HG02642 (cell line): ENCODE results near the gene GPN1.
"Not testable (repeated sequence)": the region's sequence is repeated elsewhere in the genome, so short reads cannot be mapped to it uniquely, and the experiment has no call there.

ENCODE experiments used
- ATAC-seq: cut with Tn5 transposase; IDR thresholded peaks from one replicate; pipeline ENCODE4 v1.9.1; 2021; ENCODE audit warnings: mild to moderate bottlenecking; ENCODE audit not compliant: unreplicated experiment, poor library complexity

Gene GPN1

DNA sequence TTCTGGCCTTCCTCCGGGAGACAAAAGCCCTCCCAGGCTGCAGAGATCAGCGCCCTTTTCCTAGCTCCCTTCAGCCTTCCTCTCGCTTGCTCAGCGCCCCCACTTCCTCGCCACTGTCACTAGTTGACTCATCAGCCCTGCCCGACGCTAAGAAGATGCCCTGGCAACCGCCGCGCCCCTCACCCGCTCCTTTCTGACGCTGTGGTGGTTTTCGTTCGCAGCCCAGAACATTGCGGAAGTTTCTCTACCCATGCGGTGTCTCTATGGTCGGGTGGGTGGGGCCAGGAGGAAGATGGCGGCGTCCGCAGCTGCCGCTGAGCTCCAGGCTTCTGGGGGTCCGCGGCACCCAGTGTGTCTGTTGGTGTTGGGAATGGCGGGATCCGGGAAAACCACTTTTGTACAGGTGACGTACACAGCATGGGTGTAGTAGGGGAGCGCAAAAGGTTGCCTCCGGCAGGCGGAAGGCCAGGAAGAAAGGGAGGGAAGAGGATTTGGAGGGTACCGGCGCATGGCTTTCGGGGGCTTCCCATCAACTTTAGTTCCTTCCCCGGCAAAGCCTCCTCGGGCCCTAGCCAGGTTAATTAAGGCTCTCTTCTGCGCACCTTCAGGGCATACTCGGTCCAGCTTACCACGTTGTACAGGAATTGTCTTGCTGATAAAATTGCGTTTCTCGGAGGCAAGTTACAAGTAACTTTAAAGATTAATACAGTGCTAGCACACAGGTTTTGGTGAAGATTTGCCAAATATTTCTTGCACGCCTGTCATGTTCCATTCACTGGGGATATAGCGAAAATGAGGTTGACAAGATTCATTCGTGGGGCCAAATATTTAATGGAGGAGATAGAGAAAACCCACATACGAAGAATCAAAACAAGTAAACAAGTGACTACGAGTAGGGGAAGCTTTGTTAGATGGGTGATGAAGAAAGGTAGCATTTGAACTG is at the start of gene GPN1, which contains the start of gene CCDC121:
Gene GPN1 (plus strand): TSS at position 284 of the 943 bp plus-strand sequence. CDS start 9 bp downstream, at position 293.
Gene CCDC121 (minus strand): TSS at position 246 of the 943 bp plus-strand sequence. CDS start 1,213 bp downstream, outside the sequence.
- ATAC-seq, result peak; percentile 97

DNA sequence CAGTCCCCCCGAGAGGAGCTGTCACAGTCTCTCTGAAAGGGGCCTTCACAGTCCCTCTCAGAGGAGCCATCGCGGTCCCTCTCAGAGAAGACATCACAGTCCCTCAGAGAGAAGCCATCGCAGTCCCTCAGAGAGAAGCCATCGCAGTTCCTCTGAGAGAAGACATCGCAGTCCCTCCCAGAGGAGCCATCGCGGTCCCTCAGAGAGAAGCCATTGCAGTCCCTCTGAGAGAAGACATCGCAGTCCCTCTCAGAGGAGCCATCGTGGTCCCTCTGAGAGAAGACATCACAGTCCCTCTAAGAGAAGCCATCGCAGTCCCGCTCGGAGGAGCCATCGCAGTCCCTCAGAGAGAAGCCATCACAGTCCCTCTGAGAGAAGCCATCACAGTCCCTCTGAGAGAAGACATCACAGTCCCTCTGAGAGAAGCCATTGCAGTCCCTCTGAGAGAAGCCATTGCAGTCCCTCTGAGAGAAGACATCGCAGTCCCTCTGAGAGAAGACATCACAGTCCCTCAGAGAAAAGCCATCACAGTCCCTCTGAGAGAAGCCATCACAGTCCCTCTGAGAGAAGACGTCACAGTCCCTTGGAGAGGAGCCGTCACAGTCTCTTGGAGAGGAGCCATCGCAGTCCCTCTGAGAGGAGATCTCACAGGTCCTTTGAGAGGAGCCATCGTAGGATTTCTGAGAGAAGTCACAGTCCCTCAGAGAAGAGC is 47.3 kb upstream of the GPN1 start:
- ATAC-seq, result no peak

DNA sequence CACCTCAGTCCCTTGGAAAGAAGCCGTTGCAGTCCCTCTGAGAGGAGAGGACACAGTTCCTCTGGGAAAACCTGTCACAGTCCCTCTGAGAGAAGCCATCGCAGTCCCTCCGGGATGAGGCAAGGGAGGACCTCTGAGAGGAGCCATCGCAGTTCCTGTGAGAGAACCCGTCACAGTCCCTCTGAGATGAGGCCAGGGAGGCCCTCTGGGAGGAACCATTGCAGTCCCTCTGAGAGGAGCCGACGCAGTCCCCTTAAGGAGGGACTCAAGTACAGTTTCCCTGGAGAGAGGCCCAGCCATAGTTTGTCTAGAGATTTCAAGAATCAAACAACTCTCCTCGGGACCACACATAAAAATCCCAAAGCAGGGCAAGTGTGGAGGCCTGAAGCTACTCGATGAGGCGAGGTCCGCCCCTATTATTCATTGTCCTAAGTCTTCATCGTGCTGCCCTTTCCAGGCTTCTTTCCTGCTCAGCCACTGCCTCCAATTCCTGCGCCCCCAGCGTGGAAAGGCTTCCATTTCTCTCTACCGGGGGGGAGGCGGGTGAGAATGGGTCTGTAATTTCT is 46.6 kb upstream of the GPN1 start:
- ATAC-seq, result no peak

DNA sequence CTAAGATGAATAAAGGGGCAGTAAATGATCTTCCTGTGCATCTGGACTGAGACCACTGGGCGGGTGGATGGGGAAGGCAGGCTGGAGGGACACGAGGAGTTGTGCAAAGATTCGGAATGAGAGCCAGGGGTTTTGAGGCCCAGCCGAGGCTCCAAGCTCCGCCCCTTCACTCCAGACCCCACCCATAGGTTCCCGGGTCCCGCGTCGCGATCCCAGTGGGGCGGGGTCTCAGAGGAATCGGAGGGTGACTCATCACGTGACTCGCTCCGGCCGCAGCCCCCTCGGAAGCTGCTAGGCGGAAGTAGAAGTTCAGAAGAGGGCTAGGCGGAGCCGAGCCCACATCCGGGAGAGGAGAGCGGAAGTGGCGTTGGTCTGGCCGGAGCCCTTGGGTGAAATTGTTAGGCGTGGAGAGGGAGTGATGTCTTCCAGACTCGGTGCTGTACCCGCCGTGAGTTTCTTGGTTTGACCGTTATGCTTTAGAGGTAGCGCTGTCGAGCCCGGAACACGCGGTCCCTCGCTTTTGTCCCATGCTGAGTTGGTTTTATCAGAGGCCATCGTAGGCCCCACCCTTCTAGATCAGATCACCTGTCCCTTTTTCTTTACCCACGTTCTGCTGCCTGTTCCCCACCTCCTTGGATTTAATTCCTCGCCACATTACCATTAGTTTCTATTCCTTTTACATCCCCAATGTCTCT is 46.0 kb upstream of the GPN1 start, which contains the start of gene ZNF512:
Gene ZNF512 (plus strand): TSS at position 348 of the 695 bp plus-strand sequence. CDS start 71 bp downstream, at position 419.
- peak; percentile 96 for ATAC-seq

DNA sequence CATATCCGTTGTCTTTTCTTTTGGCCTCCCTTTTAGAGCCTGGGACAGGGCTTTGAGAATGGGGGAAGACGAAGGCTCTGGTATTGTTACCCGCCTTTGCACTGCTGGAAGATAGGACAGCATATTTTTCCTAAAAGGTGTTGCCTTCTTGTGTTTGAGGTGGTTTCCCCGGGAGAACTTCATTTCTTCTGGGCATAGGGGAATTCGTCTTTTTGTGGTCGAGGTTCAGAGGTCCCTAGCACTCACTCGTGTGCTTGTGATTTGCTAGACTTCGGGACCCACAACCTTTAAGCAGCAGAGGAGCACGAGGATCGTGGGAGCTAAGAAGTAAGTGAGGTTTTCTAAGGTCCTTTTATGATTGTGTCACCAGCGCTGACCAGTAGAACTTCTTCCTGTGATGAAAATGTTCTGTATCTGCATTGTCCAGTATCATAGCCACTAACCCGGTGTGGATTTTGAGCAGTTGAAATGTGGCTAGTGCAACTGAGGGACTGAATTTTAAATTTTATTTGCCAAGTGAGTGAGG is 45.4 kb upstream of the GPN1 start:
- no peak for ATAC-seq

DNA sequence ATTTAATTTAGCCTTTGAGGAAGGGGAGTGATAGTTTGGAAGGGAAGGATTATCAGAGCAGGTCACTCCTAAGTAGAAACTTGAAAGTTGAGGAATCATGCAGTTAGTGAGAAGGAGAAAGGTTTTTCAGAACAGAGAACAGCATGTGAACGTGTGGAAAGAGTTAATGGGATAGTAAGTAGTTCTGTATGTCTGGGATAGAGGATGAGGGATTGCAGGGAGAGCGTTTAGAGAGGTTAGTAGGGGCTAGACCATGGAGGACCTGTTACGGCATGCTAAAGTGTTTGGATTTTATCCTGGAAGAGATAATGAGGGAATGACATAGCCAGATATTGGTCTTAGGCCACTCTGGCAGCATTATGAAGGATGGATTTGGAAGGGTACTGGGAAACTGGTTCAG is 44.3 kb upstream of the GPN1 start:
- no peak for ATAC-seq

DNA sequence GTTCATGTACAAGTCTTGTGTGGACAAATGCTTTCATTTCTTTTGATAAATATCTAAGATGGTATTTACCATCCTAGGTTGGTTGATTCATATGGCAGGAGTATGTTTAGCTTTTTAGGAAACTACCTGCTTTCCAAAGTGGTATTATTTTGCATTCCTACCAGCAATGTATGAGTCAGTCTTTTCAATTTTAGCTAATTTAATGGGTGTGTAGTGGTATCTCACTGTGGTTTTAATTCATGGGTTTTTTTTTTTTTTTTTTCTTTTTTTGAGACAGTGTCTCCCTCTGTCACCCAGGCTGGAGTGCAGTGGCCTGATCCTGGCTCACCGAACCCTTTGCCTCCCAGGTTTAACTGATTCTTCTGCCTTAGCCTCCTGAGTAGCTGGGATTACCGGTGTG is 41.8 kb upstream of the GPN1 start:
- ATAC-seq, result no peak

DNA sequence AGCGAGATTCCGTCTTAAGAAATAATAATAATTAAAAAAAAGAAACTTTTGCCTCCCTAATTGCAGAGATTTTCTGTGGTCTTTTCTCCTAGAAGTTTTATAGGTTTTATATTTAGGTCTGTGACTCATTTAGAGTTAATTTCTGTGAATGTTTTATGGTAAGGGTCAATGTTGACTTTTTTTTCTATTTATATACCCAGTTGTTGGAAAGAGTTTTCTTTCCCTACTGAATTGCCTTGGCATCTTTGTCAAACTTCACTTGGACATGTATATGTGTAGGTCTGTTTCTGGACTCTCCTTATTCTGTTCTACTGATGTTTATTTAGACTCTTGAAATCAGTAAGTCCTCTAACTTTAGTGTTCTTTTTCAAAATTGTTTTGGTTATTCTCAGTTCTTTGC is 40.5 kb upstream of the GPN1 start:
- ATAC-seq, result no peak

DNA sequence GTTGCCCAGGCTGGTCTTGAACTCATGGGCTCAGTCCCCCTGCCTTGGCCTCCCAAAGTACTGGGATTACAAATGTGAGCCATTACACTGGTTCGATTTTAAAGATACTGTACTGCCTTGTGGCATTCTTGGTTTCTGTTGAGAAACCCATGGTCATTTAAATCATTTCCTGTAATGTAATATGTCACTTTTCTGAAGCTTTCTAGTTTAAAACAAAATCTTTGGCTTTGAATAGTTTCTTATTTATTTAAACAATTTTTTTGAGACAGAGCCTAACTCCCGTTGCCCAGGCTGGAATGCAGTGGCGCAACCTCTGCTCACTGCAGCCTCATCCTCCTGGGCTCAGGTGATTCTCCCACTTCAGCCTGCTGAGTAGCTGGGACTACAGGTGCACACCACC is 37.1 kb upstream of the GPN1 start:
- no peak for ATAC-seq

DNA sequence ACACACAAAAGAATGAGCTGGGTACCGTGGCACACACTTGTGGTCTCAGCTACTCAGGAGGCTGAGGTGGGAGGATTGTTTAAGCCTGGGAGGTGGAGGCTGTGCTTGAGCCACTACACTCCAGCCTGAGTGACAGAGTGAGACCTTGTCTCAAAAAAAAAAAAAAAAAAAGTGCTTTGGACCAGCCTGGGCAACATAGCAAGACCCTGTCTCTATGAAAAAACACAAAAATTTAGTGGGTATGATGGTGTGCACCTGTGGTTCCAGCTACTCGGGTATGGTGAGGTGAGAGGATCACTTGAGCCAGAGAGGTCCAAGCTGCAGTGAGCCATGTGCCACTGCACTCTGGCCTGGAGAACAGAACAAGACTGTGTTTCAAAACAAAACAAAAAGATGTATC is 35.6 kb upstream of the GPN1 start:
- no peak for ATAC-seq

DNA sequence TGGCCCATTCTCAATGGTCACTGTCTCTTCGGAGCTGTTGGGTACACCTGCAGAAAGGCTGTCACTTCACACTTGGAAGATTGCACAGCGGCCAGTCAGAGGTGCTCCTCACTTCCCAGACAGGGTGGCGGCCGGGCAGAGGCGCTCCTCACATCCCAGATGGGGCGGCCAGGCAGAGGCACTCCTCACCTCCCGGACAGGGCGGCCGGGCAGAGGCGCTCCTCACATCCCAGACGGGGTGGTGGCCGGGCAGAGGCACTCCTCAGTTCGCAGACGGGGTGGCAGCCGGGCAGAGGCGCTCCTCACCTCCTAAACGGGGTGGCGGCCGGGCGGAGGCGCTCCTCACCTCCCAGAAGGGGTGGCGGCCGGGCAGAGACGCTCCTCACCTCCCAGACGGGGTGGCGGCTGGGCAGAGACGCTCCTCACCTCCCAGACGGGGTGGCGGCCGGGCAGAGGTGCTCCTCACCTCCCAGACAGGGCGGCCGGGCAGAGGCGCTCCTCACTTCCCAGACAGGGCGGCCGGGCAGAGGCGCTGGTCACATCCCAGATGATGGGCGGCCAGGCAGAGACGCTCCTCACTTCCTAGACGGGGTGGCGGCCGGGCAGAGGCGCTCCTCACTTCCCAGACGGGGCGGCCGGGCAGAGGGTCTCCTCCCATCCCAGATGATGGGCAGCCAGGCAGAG is 34.7 kb upstream of the GPN1 start:
- ATAC-seq, result not testable (repeated sequence)

DNA sequence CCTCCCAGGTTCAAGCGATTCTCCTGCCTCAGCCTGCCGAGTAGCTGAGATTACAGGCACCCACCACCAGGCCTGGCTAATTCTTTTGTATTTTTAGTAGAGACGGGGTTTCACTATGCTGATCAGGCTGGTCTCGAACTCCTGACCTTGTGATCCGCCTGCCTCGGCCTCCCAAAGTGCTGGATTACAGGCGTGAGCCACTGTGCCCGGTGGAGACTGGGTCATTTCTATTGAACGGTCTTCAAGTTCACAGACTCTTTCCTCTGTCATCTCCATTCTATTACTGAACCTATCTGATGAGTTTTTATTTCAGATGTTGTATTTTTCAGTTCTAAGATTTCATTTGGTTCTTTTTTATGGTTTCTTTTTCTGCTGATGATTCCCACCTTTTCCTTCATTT is 33.4 kb upstream of the GPN1 start:
- ATAC-seq, result not testable (repeated sequence)

DNA sequence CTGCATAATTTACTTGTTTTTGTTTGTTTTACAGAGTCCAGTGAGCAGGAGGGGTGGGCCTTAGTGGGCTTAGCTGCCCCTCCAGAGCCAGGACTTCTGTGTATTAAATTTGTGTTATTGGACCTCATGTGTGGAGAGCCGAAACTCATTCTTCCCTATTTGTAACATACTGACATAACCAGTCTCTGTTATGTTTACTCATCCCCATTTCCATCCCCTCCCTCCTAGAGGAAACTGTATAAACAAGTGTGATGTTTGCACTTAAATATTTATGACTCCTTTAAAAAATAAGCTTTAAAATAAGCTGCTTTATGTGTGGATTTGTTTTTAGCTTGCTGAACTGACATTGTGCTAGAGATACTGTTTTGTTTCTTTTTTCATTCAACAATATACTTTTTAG is 32.2 kb upstream of the GPN1 start:
- no peak for ATAC-seq

DNA sequence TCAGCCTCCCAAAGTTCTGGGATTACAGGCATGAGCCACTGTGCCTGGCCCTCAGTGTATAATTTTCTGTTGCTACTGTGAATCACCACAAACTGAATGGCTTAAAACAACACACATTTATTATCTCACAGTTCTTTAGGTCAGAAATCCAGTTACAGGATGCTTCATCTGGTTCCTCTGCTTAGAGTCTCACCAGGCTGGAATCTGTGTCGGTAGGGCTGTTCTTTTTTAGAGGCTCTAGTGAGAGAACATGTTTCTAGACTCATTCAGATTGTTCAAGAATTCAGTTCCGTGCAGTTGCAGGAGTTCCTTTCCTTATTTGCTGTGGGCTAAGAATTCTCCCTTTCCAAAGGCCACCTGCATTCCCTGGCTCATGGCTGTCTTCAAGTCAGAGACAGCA is 22.2 kb upstream of the GPN1 start:
- ATAC-seq, result no peak

DNA sequence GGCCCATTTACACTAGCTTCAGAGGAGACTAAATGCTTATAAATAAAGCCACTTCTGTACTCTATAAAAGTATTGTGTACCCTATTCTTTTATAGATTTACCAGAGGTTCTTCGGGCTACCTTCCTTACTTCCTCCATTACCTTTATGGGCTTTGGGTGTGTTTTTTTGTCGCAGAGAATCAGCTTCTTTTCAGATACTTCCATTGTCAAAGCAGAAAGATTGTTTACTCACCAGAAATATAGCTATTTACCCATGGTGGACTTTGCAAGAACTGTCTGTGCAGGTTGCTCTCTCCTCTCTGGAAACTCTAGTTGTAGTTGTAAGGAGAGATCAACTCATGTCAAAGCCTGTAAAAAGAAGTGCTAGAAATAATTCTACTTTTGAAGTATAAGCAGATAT is 14.9 kb upstream of the GPN1 start:
- ATAC-seq, result no peak

DNA sequence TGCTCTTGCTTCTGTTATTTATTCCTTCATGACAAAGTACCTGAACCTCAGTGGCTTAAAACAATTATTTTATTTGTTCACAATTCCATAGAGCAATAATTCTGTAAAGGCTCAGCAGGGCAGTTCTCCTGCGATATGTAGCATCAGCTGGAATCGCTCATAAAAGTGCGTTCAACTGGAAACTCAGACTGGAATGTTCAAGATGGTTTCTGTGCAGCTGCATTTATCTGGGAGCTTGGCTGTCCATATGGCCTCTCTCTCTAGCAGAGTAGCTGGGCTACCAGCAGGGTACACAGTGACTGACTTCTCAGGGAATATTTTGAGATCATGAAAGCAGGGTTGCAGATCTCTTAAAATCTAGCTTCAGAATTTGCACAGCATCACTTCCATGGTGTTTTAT is 13.5 kb upstream of the GPN1 start:
- no peak for ATAC-seq

DNA sequence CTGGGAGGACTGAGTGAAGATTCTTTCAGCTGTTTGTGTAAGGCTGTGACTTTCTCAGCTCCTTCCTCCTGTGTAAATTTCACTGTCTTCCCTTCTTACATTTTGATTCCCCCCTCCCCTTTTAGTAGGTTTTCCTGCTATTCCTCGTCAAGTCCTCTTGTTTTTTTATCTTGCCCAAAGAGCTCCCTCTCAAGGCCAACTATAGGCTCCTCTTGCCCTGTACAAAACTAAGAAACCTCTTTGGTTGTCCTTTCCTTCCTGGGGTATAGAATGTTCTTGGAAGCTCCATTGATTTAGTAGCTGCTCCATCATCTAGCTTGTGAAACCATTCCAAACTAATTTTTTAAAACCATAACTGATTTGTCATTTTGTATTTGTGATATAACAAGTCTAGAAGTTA is 7.3 kb upstream of the GPN1 start:
- no peak for ATAC-seq

DNA sequence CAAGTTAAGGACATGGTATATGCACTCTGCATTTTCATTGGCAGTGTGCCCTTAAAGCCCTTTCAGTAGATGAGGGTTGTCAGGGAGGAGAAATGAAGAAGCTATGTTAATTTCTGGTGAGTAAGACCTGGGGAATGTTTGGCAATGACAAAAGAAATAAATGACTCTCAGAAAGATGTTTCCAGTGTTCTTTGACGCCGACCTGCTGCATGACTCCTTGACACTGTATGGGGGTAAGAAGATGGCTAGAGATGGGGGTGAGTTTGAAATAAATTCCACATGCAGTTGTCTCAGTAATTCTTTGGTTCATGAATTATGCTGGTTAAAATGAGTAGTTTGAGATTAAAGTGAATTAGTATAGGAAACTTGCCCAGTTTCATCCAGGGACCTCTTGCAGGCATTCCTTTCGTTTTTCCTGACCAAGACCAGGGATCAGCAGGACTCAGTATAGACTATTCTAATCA is 5.9 kb upstream of the GPN1 start:
- no peak for ATAC-seq

DNA sequence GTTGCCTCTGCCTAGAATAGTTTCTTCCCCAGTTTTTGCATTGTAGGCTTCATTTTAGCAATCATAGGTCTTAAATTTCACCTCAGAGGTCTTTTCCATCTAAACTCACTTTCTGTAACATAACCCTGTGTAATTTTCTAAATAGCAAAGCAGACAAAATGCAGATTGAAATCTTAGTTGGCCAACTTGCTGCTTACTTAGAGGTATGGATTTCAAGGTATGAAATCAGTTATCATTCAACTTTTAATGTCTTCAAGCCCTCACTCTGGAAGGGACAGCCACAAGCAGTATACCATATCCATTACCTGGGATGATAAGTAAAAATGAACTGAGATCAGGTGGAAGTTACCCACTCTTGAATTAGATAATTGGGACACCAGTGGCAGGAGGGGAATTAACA is 3.9 kb upstream of the GPN1 start:
- ATAC-seq, result no peak
